CD4-positive, alpha-beta T cell treated with Interleukin-1 beta for 1 hour (primary cell): ENCODE data around the gene TCIRG1.
A peak's percentile ranks its signal among the peaks of the same experiment; 100 is the strongest.

Experiments
- DNase-seq, 2 donors: peaks; one replicate each; pipeline ENCODE4 v3.0.0-alpha.2; 2020 to 2022

TCIRG1 gene

DNA sequence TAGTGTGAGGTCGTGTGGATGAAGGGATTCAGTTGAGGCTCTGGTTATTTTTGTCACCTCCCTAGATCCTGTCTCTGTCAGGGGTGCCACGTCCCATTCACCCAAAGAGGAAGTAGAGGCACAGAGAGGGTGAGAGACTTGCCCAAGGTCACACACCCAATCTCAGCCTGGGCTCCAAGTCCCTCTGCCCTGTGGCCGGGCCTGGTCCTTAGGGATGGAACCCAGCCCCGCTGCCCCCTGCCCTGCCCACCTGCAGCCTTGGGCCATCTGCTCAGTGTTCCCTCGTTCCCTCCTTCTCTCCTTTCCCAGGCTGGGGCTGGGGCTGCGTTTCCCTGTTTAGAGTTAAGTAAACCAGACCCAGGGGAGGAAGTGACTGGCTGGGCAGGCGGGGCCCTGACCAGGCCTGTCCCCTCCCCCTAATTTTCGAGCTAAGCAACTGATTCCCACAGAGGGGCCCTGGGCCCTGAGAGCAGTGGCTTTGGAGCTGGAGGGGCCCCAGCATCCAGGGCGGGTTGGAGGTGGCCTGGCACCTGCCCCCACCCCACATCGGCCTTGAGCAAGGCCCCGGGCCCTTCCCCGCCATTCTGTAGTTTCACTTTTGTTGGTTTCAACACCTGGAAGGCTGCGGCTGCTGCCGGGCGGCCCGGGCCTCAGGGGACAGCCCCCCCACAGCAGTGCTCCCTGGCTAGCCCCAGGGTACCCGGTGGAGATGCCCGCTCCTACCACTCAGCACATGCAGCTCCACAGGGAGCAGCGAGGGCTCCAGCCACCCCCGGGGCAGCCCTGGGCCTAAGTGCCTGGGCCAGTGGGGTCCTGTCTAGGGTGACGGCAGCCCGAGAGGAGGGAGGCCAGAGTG is 1.5 kb downstream of the TCIRG1 start:
- DNase-seq, result peak; percentile 51 to 58

DNA sequence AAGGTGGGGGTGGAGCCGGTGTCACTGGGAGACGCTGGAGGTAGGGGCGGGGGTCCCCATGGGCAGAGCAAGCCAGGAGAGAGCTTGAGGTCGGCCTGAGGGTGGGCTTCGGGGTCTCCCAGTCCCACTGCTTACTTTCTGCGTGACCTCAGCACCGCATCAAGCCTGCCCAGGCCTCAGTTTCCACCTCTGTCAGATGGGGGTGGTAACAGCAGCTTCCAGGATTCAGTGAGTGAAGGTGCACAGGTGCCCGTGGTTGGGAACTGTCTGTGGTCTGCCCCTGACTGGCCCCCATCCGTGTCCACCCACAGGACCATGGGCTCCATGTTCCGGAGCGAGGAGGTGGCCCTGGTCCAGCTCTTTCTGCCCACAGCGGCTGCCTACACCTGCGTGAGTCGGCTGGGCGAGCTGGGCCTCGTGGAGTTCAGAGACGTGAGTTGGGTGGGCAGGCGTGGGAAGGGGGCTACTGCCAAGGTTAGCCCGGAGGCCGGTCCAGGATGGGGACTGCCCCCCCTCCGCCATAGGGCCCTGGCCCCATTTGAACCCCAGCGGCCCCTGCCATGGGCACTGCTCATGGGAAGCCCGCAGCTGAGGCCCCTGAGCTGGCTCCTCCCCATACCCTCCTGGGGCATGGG is 2.2 kb downstream of the TCIRG1 start:
- no peak for DNase-seq

DNA sequence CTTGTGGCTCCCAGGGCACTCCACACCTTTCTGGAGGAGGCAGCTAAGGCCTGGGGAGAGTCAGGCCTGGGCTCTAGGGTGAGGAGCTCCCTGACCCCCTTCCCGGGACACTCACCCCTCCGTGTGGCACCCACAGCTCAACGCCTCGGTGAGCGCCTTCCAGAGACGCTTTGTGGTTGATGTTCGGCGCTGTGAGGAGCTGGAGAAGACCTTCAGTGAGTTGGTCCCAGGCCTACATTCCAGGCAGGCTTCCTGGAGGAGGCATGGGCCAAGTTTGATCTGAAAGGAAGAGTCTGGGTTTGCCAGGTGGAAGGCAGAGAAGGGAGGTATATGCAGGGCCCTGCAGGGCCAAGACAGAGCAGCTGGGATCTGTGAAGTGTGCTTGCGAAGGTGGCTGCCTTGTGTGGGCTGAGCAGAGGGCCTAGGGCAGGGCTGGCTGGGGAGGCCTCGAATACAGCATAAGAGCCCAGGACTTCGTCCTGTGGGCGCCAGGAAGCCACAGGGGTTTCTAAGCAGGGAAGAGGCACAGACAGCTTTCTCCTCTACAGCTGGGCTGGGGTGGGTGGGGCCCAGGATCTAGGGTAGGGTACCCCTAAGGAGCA is 2.9 kb downstream of the TCIRG1 start:
- DNase-seq, result no peak

DNA sequence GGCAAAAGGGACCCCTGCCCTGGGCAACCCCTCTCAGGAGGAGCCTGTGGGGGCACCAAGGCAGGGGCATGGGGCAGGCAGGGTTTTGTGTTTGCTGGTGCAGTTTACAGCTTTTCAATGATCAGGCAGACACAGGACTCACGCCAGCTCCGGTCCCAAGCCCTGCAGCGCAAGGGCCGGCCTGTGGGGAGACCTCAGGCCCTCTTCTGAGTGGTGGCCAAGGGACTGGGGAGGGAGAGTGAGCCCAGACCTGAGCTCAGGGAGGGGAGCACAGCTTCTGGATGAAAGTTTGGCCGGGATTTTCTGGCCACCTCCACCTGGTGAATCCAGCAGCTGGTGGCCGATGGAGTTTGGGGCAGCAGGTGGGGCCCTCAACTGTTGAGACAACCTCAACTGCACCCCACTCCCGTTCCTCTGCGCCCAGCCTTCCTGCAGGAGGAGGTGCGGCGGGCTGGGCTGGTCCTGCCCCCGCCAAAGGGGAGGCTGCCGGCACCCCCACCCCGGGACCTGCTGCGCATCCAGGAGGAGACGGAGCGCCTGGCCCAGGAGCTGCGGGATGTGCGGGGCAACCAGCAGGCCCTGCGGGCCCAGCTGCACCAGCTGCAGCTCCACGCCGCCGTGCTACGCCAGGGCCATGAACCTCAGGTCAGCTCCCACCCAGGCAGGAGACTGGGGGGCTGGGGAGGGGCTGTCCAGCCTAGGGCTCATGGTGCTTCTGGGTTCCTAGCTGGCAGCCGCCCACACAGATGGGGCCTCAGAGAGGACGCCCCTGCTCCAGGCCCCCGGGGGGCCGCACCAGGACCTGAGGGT is 3.6 kb downstream of the TCIRG1 start:
- no peak for DNase-seq

DNA sequence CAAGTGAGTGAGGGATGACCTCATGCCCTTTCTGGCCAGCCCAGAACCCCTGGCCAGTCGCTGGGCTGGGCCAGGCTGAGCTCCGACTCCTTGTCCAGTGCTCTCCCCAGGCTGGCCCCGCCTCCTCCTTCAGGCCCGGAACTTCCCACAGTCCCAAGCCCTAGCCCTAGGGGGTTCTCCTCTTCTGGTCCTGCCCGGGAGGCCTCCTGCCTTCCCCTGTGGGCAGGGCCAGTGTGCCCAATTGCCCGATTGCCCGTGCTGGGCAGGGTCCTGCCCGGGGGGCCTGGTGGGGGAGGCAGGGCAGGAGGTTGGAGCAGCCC is 4.2 kb downstream of the TCIRG1 start:
- no peak for DNase-seq

DNA sequence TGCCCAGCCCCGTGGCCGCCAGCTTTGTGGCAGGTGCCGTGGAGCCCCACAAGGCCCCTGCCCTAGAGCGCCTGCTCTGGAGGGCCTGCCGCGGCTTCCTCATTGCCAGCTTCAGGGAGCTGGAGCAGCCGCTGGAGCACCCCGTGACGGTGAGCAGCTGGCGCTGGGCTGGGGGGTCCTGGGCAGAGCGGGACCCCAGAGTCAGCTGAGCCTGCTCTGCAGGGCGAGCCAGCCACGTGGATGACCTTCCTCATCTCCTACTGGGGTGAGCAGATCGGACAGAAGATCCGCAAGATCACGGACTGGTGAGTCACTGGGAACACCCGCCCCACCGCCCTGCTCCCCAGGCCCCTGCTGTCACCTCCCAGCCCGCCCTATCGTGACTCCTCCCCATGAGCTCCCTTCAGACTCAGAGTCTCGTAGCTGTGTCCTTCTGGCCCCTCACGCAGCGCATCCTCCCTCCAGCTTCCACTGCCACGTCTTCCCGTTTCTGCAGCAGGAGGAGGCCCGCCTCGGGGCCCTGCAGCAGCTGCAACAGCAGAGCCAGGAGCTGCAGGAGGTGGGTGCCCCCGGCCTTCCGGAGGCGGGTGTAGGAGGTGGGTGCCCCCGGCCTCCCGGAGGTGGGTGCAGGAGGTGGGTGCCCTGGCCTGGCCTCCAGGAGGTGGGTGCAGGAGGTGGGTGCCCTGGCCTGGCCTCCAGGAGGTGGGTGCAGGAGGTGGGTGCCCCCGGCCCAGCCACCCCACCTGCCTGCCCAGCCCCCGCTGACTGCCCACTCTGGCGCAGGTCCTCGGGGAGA is 4.7 kb downstream of the TCIRG1 start:
- DNase-seq, result no peak

DNA sequence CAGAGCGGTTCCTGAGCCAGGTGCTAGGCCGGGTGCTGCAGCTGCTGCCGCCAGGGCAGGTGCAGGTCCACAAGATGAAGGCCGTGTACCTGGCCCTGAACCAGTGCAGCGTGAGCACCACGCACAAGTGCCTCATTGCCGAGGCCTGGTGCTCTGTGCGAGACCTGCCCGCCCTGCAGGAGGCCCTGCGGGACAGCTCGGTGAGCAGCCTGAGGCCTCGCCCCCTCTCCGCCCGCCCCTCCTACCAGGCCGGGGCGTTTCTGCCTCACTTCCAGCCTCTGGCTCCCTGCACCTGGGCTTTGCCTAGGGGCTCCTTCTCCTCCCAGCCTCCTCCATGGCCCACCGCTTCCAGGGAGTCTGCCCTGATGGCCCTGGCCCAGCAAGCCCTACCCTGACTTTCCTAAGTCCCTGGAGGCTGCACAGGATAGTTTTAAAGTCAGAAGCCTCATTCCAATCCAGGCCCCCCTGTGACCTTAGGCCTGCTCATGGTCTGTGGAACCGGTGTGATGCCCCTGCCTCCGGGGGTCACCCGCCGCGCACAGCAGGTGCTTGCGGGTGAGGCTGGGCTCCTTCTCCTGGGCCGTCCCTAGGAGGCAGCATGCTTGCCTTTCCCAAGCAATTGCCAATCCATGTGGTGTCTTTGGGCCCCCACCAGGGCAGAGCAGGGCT is 5.5 kb downstream of the TCIRG1 start:
- DNase-seq, result no peak

DNA sequence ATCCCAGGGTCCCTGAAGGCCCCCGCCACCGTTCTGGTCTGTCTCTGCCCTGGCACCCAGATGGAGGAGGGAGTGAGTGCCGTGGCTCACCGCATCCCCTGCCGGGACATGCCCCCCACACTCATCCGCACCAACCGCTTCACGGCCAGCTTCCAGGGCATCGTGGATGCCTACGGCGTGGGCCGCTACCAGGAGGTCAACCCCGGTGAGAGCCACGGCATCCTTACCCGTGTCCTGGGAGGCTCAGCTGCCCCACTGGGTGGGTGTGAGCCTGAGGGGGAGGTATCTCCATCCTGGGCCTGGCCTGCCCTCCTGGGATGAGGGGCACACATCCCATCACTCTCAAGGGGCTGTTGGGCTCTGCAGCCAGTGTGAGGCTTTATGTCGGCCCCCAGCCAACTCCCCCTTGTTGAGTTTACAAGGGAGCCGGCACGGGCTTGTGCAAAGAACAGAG is 6.1 kb downstream of the TCIRG1 start:
- no peak for DNase-seq

DNA sequence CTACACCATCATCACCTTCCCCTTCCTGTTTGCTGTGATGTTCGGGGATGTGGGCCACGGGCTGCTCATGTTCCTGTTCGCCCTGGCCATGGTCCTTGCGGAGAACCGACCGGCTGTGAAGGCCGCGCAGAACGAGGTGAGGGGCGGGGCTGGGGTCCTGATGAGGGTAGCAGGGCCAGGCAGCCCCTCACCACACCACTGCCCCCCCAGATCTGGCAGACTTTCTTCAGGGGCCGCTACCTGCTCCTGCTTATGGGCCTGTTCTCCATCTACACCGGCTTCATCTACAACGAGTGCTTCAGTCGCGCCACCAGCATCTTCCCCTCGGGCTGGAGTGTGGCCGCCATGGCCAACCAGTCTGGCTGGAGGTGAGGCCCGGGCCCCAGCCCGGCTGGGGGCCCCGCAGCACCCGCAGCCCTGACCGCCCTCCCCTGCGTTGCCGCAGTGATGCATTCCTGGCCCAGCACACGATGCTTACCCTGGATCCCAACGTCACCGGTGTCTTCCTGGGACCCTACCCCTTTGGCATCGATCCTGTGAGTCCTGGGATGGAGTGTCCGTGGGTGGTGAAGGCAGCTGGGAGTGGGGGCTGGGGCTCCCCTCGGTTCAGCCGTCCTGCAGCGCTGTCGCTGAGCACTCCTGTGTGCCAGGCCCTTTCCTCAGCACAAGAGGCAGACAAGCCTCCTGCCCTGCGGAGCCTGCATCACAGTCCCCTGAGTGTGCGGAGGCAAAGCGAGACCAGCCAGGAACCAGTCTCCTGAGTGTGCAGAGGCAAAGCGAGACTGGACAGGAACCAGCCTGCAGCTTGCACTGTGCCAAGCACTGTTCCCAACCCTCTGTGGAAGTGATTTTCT is 8.8 kb downstream of the TCIRG1 start:
- DNase-seq, result no peak

DNA sequence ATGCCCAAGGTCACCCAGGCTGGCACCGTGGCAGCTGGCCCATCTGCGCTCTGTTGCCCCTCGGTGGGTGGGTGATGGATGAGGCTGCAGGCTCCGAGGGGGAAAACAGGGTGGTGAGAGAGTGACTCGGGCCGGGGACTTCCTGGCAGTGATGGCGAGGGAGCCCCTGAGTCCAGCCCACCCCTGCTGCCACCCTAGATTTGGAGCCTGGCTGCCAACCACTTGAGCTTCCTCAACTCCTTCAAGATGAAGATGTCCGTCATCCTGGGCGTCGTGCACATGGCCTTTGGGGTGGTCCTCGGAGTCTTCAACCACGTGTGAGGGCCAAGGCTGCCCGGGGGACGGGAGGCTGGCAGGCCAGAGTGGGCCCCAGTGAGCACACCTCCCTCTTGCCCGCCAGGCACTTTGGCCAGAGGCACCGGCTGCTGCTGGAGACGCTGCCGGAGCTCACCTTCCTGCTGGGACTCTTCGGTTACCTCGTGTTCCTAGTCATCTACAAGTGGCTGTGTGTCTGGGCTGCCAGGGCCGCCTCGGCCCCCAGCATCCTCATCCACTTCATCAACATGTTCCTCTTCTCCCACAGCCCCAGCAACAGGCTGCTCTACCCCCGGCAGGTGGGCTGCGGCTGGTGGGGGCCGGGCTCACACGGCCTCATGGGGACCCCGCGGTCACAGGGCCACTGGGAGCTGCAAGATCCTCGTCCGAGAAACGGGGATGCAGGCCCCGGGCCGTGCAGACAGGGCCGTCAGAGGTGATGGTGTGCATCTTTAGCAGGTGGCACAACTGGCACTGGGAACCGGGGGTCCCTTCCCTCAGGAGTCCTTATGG is 10.1 kb downstream of the TCIRG1 start:
- no peak for DNase-seq

DNA sequence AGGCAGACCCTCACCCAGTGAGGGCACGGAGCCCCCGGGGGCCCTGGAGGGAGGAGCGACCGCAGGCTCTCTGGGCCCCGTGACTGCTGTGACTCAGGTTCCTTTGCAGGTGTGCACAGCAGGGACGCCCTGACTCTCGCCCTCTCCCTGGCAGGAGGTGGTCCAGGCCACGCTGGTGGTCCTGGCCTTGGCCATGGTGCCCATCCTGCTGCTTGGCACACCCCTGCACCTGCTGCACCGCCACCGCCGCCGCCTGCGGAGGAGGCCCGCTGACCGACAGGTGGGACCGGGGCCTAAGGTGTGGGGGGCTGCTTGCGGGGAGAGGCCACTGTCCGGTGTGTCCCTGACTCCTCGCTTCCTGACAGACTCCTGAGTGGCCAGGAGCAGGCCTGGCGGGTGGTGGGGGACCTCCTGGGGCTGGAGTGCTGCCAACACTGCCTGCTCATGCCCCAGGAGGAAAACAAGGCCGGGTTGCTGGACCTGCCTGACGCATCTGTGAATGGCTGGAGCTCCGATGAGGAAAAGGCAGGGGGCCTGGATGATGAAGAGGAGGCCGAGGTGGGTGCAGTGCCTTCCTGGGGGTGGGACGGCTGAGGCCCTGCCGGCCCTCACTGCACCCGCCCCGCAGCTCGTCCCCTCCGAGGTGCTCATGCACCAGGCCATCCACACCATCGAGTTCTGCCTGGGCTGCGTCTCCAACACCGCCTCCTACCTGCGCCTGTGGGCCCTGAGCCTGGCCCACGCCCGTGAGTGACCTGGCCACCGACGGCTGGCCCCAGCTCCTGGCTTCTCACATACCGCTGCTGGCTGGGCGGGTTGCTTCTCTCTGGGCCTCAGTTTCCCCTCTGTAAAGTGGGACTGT is 10.9 kb downstream of the TCIRG1 start:
- DNase-seq, result no peak

DNA sequence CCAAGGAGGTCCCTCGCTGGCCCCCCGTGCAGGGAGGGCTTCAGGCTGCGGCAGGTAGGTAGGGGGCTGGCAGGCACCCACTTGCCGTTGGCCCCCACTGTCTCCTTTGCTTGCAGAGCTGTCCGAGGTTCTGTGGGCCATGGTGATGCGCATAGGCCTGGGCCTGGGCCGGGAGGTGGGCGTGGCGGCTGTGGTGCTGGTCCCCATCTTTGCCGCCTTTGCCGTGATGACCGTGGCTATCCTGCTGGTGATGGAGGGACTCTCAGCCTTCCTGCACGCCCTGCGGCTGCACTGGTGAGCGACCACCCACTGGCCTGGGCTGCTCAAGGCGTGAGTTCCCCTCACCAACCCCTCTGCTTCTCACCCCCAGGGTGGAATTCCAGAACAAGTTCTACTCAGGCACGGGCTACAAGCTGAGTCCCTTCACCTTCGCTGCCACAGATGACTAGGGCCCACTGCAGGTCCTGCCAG is 11.6 kb downstream of the TCIRG1 start:
- no peak for DNase-seq

DNA sequence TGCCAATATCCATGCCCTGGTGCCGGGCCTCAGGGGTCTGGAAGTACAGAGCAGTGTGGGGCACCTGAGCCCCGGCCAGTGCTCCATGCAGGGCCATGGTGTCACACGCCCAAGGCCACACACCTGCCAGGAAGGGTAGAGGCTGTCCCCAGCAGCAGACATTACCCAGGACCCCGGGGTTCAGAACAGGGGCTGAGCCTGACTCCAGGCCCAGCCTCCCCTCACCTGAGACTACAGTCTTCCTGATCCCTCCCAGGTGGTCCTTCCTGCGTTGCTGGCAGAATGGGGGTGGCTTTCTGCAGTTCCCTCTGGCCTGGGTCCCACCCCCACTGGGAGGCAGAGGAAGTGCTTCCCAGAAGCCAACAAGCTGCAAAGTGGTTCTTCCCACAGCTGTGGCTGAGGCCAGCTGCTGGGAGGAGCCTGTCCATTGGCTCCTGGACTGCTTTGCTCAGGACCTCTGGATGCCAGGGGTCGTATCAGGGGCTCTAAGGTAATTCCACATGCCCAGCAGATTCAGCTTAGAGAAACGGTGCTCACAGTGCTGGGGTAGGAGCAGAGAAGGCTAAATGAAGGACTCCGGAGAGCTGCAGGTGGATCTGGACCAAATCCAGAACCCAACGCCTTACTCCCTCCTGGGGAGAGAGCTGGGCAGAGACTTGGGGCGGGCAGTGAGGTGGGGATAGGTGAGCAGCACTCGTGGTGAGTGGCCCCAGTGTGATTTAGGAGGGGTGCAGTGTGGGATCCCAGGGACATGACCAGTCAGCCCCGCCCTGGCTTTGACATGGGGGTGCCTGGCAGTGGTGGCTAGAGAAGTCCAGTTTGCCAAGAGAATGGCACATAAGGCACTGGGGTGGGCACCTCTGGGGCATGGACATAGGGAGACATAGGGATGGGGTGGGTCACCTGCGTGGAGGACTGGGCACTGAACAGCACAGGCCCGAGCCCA is 12.6 kb downstream of the TCIRG1 start:
- DNase-seq, result no peak

DNA sequence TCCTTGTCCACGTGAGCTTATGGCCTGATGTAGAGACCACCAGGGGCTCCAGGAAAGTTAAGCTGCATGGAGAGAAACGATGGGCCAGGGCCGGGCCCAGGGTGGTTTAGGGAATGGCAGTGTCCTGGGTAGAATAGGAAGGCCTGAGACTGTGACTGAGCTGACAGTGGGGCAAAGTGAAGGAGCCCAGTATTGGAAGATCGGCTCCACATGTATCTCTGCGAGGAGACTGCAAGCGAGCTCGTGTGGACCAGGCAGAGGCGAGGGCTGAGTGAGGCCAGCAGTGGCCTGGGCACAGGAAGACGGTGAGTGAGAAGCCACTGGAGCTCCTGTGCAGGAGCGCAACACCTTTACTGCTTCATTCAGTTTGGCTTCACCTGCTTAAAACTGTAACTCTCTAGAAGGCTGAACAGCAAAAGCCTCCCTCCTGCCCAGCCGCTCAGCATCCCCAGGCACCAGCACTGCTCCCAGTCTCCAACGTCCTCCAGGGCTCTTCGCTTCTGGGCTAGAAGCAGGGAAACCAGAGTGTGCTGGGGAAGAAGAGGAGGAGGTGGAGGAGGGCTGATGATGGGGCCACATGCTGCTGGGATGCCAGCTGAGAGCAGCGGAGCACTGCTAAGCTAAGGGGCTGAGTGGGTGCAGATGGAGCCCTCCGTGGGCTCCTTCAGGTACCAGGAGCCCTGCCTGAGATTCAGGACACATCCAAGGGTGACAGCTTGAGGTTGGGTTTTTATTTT is 13.5 kb downstream of the TCIRG1 start:
- DNase-seq, result no peak

DNA sequence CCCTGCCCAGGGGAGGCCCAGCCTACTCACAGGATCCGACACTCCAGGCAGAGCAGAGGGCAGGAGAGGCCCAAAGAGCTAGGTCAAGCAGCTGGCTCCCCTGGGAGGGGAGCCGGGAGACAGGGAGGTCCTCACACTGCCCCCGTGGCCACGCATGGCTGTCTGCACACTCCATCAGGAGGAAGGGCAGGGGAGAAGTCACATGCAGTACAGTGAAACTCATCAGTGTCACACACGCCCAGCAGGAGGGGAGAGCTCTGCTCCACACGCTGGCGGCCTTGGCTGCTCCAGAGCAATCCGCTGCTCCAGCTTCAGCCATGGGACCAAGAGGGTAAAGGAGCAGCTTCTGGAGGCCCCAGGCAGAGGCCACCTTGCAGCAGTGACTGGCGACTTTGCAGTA is 14.3 kb downstream of the TCIRG1 start:
- DNase-seq, result no peak

DNA sequence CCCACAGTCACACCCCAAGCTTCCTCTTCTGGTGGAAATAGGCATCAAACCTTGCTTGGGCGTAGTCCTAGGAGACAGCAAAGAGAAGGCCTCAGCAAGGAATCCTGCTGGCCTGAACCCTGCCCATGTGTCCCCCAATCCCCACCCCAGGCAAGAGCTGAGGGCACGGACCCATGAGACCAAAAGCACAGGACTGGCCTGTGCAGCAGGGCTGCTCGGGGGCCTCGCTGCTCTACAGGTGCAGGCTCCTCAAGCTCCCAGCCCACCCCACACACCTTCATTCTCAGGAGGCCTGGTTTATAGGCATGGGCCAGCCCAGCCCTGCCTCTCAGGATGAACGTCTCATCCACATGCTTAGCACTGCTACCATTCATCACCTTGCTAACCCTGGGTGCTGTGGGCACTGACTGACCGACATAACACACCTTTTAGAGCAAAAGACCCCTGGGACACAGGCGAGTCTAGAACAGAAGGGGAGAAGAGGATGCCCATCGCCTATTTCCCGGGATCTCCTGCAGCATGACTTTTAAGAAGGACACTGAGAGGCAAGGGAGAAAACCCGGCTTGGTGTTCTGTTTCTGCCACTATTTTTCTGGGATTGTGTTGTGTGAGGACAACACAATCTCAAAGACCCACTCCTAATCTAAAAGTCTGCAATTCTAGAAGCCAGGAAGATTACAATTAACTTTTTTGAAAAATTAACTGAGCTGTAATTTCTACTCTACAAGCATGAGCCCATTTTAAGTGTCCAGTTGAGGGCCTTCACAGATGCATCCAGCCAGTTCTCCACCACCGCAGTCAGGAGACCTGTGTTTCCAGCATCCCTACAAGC is 15.4 kb downstream of the TCIRG1 start:
- no peak for DNase-seq
